D721Med (cell line): ENCODE results near the gene ENHO.

Experiments
- DNase-seq: peaks from one replicate; pipeline ENCODE4 v3.0.0; 2011; ENCODE audit warnings: low spot score; ENCODE audit not compliant: insufficient read length
- FAIRE-seq: peaks from 2 replicates; lab custom pipeline; 2011; peaks lifted over from hg19 to GRCh38; lab: Jason Lieb, UNC
- CTCF ChIP-seq: IDR thresholded peaks from 2 replicates; pipeline ENCODE4 v1.5.1; 2012; ENCODE audit warnings: mild to moderate bottlenecking, control low read depth; ENCODE audit not compliant: insufficient read depth; ENCODE audit errors: missing control alignments

Gene ENHO

GRCh38 chr9:34566972-34567371 lies 44.2 kb upstream of the ENHO start:
- TF ChIP-seq CTCF = no peak
- FAIRE-seq = no peak

GRCh38 chr9:34566322-34566721 lies 43.5 kb upstream of the ENHO start:
- no peak for FAIRE-seq
- no peak for DNase-seq
- TF ChIP-seq CTCF = no peak

More at GRCh38 chr9:34566972-34567371, 44.2 kb upstream of the ENHO start:
- no peak for DNase-seq

- FAIRE-seq (no peak), DNase-seq (no peak)
- no peak for TF ChIP-seq CTCF
These were observed 43.1 kb upstream of the ENHO start for GRCh38 chr9:34565856-34566255.

- no peak for TF ChIP-seq CTCF
- no peak for DNase-seq
- no peak for FAIRE-seq
These were observed 41.8 kb upstream of the ENHO start for GRCh38 chr9:34564617-34565016.

GRCh38 chr9:34563262-34563661 lies 40.5 kb upstream of the ENHO start:
- no peak for FAIRE-seq
- TF ChIP-seq CTCF = no peak
- DNase-seq = no peak

- DNase-seq (no peak), FAIRE-seq (no peak)
- TF ChIP-seq CTCF = peak; percentile 60
These were observed 39.5 kb upstream of the ENHO start for GRCh38 chr9:34562135-34562745.

GRCh38 chr9:34560599-34561214 lies 37.9 kb upstream of the ENHO start:
- FAIRE-seq (no peak), DNase-seq (no peak)
- no peak for TF ChIP-seq CTCF
